Activated CD4-positive, alpha-beta T cell treated with anti-CD3 and anti-CD28 coated beads for 24 hours (primary cell): ENCODE results near the gene GAD2.

Source experiments
- DNase-seq, 2 donors: peaks; one replicate each; pipeline ENCODE4 v3.0.0-alpha.2; 2020; ENCODE audit warnings: low read depth in 2 of 2

Gene GAD2

DNA sequence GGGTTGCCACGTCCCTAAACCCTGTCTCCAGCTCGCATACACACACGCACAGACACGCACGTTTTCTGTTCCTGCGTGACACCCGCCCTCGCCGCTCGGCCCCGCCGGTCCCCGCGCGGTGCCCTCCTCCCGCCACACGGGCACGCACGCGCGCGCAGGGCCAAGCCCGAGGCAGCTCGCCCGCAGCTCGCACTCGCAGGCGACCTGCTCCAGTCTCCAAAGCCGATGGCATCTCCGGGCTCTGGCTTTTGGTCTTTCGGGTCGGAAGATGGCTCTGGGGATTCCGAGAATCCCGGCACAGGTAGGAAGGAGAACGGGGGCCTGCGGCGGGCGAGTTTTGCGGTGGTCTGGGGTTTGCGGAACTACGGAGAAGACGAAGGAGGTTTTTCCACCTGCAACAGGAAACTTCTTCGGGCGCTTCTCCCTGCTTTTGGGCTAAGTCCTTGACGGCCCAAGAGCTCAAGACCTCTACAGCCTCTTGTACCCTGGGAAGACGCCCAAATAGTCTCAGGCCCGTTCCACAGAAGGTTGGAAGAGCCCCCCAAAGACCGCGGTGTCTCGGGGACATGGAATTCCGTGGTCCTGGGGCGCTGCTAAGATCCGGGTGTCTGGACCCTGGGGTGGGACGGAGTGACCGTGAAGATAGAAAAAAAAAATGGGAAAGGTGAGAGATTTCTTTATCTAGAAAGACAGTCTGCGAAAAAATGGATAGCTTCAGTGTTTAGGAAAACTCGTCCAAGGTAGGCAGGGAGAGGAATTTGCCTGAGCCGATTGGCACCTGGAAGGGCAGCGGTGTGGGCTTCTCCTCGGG, at the start of gene GAD2:
TSS of gene GAD2 (plus strand) at position 190 of the 811 bp plus-strand sequence. CDS start at position 226, 36 bp downstream.
- DNase-seq, result no peak

DNA sequence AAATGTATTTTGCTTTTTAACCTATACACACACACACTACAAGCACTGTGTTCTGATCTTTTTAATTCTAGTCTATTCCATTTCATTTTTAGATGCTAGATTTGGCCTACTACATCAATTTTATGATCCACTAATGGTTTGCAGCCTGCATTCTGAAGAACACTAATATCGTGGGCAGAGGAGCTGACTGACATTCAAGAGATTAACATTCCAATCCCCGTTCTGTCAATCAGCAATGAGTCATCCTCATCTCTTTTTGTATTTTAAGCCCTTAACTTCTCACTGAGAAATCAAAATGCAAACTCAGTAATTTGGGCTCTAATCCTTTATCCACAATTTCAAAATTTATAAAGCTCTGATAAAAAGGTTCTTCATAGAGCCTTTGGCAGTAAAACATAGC, 47.1 kb upstream of the GAD2 start:
- no peak for DNase-seq

DNA sequence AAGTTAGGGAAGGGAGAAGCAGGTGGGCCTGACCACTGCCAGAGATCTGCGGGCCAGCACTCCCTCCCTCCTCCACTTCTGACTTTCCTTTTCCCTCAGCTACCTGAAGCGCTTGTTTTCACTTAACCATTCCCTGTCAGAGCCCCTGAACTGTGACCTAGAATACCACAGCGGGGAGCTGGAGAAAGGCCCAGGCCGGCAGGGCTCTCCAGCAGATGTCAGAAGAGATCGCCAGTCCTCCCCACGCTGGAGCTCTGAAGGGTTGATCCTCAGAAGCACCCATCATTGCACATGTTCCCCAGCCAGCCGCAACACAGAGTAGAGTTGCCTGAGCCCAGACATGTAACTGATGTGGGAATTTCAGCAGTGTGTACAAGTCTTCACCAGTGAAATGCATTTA, 44.4 kb upstream of the GAD2 start:
- no peak for DNase-seq

DNA sequence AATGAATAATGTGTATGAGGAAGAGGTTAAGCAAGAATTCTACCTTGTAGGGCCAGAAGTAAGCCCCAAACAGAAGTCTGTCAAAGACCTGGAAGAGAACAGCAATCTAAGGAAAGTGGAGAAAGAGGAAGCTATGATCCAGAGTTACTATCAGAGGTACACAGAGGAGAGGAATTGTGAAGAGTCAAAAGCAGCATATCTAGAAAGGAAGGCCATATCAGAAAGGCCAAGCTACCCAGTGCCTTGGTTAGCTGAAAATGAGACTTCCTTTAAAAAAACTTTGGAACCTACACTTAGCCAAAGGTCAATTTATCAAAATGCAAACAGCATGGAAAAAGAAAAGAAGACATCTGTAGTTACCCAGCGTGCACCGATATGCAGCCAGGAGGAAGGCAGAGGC, 42.7 kb upstream of the GAD2 start:
- no peak for DNase-seq

DNA sequence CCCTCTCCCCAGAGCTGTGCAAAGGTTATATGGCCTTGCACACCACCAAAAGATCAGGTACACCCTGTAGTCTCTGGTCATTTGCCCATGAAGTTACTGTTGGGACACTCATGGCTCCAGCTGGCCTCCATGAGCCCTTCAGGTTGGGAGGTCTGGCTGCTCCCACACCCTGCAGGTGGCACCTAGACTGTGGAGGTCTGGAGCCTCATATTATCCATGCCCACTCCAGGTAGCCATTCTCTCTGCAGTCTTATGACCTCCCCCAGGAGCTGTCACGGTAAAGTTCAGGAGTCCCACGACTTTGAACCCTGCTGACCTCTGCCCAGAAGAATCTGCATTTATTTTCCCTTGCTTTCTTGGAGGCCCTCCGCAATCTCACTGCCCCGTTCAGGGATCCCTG, 39.2 kb upstream of the GAD2 start:
- DNase-seq, result no peak

DNA sequence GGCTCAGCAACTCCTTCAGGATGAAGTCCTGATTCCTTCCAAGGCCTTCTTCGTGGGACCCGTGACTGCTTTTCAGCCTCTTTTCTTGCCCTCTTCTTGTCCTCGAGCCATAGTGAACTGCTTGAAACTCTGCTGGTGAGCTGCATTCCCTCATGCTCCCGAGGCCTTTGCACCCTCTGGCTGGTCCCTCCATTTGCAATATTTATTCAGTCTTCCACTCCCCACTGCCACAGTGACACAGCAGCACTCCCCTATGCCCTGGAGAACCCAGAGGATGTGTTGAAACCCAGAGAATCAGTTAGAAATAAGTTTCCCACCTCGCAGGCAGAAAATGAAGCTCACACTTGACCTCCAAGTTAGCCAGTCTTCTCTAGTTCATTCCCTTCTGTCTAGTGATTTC, 22.3 kb upstream of the GAD2 start:
- no peak for DNase-seq

DNA sequence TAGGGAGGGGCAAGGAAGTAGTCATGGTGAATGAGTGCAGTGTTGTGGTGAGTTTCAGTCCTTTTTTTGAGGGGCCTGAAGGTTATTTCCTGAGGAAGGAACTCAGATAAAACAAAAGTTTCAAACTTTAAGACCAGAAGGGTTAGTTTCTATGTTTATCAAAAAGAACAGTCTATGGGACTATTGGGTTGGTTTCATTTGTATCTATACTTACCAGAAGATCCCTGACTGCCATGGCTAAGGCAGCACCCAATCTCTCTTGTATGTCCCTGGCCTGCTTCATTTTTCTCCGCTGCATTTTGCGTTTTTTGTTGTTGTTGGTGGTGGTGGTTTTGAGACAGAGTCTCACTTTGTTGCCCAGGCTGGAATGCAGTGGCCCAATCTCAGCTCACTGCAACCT, 19.3 kb upstream of the GAD2 start:
- no peak for DNase-seq

DNA sequence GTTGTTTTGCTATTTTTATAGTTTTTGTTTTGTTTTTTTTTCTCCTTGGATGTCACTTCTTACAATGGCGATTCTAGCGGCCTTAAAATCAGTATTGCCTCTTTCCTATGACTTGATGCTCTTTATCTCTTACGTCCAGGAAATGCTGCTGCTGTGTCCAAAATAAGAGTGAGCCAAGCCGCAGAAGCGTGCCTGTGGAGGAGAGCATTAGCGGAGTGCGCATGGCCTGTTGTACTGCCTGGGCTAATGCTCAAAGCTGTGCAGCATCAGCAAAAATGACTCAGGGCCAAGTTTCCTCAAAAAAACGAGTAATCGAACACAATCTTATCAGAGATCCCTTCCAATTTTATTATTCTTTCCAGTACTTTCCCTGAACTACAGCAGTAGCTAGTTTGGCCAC, 18.5 kb upstream of the GAD2 start:
- no peak for DNase-seq

DNA sequence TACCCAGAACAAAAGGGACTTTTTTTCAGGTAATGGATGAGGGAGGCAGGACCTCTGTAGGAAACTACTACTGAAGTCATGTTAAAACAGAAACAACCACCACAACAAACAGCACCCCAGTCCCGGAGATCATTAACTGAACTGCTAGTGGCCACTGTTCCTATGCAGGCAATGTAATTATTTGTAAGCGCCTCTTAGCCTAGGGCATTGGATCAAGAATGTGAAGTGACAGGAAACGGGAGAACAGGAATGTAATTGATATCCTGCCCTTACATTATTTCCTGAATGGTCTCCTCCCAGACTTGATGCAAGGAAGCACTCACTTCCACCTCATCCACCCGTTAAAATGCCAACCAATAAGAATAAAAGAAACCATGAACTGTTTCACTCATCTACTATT, 16.7 kb upstream of the GAD2 start:
- DNase-seq, result no peak

DNA sequence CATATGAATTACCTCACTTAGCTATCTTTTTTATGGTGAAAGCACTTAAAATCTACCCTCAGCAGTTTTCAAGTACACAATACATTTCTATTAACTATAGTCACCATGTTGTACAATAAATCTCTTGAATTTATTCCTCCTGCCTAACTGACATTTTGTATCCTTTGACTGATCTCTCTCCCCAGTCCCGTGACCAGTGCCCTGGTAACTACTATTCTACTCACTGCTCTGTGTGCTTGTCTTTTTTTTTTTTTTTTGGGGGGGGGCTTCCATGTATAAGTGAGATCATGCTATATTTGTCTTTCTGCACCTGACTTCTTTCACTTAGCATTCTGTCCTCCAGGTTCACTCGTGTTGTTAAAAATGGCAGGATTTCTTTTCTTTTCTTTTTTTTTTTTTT, 11.4 kb upstream of the GAD2 start:
- DNase-seq, result no peak

DNA sequence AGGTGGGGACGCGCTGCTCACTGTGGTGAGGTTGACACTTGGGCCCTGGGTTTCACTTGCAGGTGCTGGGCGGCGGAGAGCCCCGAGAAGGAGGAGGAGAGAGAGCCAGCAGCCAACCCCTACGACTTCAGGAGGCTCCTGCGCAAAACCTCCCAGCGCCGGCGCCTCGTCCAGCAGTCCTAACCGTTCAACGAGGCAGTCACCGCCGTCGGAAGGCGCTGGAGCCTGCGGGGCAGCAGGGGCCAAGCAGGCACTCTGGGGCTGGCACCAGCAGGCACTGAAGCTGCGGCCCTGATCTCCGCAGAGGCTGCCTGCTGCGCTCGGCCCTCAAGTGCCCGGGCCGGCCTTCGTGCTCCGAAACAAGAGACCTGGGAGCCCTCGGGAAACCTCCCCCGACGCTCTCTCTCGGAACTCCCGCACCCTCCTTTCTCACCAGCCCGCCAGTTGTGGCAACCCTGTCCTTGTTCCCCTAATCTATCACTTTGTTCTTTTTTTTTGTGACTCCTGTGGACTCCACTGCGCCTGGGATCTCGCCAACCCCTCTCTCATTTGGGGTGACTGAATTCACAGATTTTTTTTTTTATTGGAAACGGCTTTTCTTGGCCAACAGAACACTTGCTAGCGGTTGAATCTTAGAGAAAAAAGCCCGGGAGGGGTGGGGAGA, 4.7 kb upstream of the GAD2 start:
- DNase-seq, result no peak

DNA sequence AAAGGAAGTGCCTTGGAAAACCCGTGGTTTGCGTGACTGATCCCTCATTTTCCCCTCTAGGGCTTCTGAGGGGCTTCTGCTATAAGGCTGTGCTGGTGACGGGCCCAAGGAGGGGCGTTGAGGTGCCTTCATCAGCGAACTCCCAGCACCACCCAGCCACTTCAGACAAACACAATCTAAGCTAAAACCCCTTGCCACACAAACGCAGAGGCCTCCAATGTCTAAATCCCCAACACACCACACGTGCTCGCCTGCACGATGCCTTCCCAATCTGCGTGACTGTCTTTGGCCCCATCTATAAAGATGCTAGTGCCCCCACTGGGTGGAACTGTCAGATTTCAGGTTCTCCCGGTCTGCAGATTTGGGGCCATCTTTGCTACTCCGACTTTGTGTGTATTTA, 4.1 kb upstream of the GAD2 start:
- DNase-seq, result no peak

DNA sequence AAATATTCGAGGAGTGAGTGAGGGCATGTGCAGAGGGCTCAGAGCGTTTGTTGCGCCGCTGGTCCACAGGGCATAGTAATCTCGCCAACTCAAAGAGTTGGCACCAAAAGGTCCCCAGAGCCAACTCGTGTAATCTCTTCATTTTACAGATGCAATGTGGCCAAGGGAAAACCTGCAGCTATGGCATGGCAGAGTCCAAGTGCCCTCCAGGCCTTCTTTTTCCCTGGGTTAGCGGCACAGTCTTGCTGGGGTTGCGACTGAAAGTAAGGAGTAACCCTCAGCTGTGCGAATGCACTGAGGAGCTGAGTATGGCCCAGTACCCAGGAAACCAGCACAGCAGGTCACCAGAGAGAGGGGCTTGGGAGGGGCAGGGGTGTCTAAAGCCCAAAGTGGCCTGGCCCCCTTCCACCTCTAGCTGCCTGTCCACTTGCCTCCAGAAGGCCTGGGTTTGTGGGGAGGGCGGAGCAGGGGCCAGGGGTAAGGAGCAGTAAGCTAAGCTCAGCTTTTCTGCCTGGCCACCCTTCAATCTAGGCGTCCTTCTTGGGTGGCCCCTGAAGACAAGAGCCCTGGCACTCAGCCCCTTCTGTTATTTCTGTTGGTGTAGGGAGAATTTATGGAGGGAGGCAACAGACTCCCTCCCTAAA, 3.3 kb upstream of the GAD2 start:
- DNase-seq, result no peak

DNA sequence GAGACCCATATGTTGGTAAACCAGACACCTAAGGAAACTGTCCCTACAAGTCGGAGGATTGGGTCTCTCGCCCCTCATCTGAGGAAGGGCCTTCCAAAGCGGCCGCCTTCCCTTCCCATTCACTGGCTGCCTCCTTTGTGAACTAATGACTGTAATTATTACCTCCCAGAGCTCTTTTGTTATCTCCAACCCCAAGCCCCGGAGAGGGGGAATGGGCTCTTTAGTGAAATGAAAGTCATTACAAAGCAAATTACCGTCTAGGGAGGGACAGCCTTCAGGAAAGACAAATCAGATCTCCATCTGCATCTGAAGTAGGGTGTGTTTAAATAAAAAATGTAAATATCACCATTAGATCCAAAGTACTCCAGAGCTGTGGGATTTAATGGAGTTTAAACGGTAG, 2.6 kb upstream of the GAD2 start:
- DNase-seq, result no peak

DNA sequence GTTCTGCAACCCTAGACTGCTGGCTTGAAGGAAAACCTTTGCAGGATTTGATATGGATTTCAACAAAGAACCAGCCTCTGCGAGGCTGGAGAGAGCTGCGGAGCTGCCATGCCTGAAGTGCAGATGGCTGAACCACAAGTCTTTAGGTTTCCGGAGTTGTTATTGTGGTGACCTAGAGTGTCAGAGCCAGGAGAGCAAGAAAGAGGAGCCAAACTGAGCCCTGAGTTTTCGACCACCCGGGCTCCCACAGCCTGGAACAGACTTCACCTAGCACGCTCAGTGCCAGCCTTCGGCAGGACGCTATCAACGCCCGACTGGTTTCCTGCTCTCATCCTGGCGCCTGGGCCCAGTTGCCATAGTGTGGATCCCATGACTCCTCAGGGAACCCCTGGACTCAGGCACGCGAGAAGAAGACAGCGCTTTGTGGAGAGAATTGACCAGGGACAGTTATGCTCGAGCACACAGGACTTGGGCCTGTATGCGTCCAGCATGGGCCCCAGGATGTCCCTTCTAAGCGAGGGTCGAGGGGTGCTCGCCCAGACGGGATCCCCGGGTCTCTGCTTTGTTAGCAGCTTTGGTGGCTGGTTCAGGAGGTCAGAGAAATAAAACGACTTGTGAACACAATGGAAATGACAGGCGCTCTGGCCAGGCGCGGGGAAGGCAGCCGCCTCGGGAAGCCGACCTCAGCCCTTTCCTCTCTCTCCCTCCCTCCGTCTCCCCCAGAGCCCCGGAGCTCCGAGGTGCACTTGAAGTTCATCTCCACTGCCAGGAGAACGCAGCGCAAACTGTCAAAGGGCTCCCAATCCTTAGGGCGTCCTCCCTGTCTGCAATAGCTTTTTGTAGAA, 1.8 kb upstream of the GAD2 start:
- no peak for DNase-seq

DNA sequence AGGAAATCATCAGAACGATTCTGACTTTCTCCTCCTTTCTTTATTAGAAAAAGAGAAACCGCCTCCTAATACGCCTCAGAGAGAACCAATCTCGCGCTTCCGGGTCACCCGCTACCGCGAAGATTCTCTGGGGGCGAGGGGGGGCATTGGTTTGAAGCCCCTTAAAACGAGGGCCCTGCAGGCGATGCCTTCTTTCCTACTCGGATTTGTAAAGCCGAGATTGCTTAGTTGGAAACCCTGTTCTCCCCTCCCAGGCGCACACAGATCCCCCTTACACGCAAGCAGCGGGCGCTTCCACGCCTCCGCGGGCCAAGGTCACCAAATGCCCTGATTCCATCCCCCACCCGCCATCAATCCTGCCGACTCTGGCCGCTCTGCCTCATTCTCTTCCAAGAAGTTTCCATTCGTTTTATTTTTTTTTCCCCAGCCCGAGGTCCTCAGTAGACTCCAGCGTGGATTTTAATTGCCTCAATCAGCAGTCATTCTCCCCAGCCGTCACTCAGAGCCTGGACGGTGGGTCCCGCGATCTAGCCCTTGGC, 1.1 kb upstream of the GAD2 start:
- no peak for DNase-seq

DNA sequence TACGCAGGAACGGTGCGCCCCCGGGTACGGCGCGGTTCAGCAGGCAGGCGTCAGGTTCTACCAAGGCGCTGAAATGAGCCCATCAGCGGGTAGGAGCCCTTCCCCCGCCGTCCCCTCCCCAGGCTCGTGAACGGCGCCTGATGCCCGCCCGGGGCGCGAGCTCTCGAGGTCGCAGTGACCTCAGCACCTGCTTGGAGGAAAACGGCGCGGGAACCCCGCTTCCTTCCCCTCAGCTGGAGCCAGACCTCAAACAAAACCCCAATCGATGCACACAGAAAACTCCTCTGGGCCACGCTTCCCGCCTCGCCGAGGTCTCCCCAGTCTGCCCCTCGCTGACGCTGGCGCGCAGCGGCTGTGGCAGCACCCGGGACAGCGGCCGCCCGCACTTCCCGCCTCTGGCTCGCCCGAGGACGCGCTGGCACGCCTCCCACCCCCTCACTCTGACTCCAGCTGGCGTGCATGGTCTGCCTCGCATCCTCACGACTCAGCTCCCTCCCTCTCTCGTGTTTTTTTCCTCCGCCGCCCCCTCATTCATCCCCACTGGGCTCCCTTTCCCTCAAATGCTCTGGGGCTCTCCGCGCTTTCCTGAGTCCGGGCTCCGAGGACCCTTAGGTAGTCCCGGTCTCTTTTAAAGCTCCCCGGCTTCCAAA, 514 bp upstream of the GAD2 start:
- peak; percentile 16 to 30 for DNase-seq

DNA sequence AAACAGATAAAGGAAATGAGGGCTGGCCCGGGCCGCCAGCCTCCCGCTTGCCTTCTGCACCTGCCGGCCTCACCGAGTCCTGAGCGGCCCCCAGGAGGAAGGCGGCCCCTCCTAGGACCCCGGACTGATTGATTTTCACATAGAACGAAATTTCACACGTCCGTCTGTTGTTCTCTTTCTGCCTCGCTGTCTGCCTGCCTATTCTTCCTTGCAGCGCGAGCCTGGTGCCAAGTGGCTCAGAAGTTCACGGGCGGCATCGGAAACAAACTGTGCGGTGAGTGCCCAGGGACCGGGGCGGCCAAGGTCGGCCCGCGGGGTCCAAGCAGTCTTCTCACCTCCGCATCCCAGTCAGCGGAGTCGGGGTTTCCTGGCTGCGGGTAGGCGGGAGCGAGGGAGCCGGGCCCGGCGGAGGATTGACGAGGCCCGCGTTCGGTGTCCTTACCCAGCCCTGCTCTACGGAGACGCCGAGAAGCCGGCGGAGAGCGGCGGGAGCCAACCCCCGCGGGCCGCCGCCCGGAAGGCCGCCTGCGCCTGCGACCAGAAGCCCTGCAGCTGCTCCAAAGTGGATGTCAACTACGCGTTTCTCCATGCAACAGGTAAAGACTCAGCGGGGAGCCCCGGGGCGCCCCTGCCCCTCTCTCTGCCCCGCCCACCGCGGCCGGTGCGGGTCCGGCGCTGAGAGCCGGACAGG, 967 bp downstream of the GAD2 start:
- no peak for DNase-seq

DNA sequence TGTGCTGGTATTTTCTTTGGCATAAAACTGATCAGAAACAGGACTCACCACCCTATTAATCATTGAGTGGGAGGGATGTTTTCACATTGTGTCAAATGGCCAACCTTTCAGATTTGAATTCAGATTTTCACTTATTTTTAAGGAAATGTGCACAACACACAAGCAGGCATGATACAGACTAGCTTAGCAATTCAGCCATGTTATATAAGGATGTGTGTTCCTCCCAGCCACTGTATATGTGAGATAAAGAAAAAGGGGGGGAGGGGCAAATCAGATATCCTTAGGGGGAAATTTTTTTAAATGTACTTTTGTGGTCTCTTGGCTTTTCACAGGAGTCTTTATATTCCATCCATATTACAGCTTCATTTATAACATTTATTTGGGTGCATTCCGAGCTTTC, 3.1 kb downstream of the GAD2 start:
- no peak for DNase-seq

DNA sequence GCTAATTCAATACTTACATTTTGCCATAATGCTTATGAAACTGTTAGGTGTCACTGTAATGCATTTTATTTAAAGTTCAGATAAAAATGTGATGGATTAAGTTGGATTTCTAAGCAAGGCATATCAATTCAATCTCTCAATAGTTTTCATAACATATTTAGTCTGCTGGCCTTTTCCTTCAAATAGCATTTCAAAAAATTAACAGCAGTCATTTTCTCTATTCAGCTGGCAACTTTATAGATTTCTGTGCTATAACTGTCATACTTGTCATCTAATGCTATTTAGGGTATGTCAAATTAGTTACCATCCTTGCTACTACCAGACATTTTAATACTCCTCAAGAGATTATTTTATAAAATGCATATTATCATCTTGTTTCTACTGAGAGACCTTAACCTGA, 4.3 kb downstream of the GAD2 start:
- DNase-seq, result no peak

DNA sequence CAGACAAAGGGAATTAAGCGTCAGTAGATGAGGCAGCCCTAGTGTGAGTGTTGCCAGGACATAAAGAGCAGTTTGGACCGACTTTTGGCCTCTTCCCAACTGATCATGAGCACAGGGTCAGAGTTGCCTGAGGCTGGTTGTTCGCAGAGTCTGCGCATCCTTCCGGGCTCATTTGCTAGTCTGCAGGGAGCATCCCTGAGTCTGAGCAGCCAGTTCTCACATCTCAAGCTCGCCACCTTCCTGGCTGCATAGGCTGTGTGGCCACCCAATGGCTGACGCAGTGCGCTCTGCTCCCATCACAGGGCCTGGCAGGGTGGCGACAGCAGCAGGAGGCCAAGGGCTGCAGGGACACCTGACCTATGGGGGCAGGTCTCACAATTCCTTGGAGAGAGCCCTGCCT, 5.0 kb downstream of the GAD2 start:
- no peak for DNase-seq
